A673 (cell line): ENCODE measurements around the gene APOC1. TPM values are rescaled to one million over a fixed set of nuclear protein-coding genes. Genes with fewer than 3 reads are reported as not detected.

Experiments
- BruUV-seq: library from RNA; stranded (reverse); fragments of 400-500 nt; replicated peaks from 2 replicates; lab custom pipeline; 2021; lab: Mats Ljungman, UMichigan
- CTCF ChIA-PET: fragments of 300-600 bp; sonication (Branson Sonifier 250); formaldehyde crosslinking; loops from one replicate; lab custom pipeline; 2022; ENCODE audit warnings: antibody characterized with exemption; lab: Charles Lee
- POLR2A ChIA-PET: fragments of 300-600 bp; sonication (Branson Sonifier 250); formaldehyde crosslinking; loops from one replicate; lab custom pipeline; 2022; ENCODE audit warnings: antibody characterized with exemption; ENCODE audit not compliant: low non-redundant PET; lab: Charles Lee
- DNase-seq: peaks from one replicate; pipeline ENCODE4 v3.0.0-alpha.2; 2015; ENCODE audit warnings: low spot score
- H3K27ac ChIP-seq: fragments of 200-600 bp; sonication (generic); 2 replicates; pipeline ENCODE4 v1.5.1; 2016; ENCODE audit warnings: mixed run types, low read depth, mild to moderate bottlenecking, mixed read lengths, antibody characterized with exemption, low read length; ENCODE audit not compliant: poor library complexity, severe bottlenecking
- H3K27me3 ChIP-seq: fragments of 200-600 bp; sonication (generic); replicated peaks from 2 replicates; pipeline ENCODE4 v1.6.1; 2017; ENCODE audit warnings: mixed run types, low read depth, mild to moderate bottlenecking, mixed read lengths, antibody characterized with exemption, low read length; ENCODE audit not compliant: insufficient read depth, poor library complexity
- H3K36me3 ChIP-seq: fragments of 200-600 bp; sonication (generic); 2 replicates; pipeline ENCODE4 v1.6.1; 2016; ENCODE audit warnings: mixed run types, mild to moderate bottlenecking, mixed read lengths, antibody characterized with exemption, low read length; ENCODE audit not compliant: insufficient read depth, poor library complexity, severe bottlenecking
- H3K4me1 ChIP-seq: fragments of 200-600 bp; sonication (generic); 2 replicates; pipeline ENCODE4 v1.6.1; 2017; ENCODE audit warnings: mixed run types, mild to moderate bottlenecking, mixed read lengths, antibody characterized with exemption, low read length; ENCODE audit not compliant: insufficient read depth, poor library complexity, severe bottlenecking
- H3K4me3 ChIP-seq: fragments of 200-600 bp; sonication (generic); 2 replicates; pipeline ENCODE4 v1.5.1; 2016; ENCODE audit warnings: low read depth, mixed run types, mild to moderate bottlenecking, mixed read lengths, low read length; ENCODE audit not compliant: poor library complexity, severe bottlenecking
- H3K9me3 ChIP-seq: fragments of 200-600 bp; sonication (generic); 2 replicates; pipeline ENCODE4 v1.6.1; 2016; ENCODE audit warnings: mixed run types, low read depth, mild to moderate bottlenecking, mixed read lengths, antibody characterized with exemption, low read length; ENCODE audit not compliant: poor library complexity, severe bottlenecking
- EZH2 ChIP-seq: fragments of 200-600 bp; sonication (generic); IDR thresholded peaks from 2 replicates; pipeline ENCODE4 v1.6.1; 2017; ENCODE audit warnings: borderline replicate concordance, low read depth, mild to moderate bottlenecking, mixed read lengths, antibody characterized with exemption, low read length; ENCODE audit not compliant: poor library complexity, severe bottlenecking
- intact Hi-C: fragments of 100-400 bp; cut with micrococcal nuclease; formaldehyde crosslinking; loops from one replicate; pipeline ENCODE4 v1.10.0; 2022; ENCODE audit not compliant: unreplicated experiment
- total RNA-seq: library from RNA; stranded (reverse); gene quantifications from 2 replicates; pipeline ENCODE4 v1.2.3, GENCODE V29; 2021
- TF ChIP-seq, protein P1 (sequence below): fragments of 300-800, 200-600 bp; sonication (generic); conservative IDR thresholded peaks from 2 replicates; pipeline ENCODE4 v1.5.1; 2017; ENCODE audit warnings: low read depth, mild to moderate bottlenecking, antibody characterized with exemption, low read length, moderate library complexity, mixed read lengths

Gene APOC1
- total RNA-seq, 1 experiment from 2014 or later, result 5.5 TPM

GRCh38 chr19:44947041-44947581 is 32.7 kb downstream of the APOC1 start:
- no peak for TF ChIP-seq EZH2
- TF ChIP-seq, protein P1, sequence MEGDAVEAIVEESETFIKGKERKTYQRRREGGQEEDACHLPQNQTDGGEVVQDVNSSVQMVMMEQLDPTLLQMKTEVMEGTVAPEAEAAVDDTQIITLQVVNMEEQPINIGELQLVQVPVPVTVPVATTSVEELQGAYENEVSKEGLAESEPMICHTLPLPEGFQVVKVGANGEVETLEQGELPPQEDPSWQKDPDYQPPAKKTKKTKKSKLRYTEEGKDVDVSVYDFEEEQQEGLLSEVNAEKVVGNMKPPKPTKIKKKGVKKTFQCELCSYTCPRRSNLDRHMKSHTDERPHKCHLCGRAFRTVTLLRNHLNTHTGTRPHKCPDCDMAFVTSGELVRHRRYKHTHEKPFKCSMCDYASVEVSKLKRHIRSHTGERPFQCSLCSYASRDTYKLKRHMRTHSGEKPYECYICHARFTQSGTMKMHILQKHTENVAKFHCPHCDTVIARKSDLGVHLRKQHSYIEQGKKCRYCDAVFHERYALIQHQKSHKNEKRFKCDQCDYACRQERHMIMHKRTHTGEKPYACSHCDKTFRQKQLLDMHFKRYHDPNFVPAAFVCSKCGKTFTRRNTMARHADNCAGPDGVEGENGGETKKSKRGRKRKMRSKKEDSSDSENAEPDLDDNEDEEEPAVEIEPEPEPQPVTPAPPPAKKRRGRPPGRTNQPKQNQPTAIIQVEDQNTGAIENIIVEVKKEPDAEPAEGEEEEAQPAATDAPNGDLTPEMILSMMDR, result no peak
- H3K36me3 ChIP-seq, result no peaks in the 10 kb centered on the region
- no peak overlapping the region for H3K27ac ChIP-seq
- ChIA-PET CTCF (no interaction called here), POLR2A (no interaction called here)
- no peak for DNase-seq
- no peaks in the 10 kb centered on the region for H3K27me3 ChIP-seq
- no peaks in the 10 kb centered on the region for H3K4me1 ChIP-seq
- intact Hi-C loops, result no loop called here
- no peaks in the 10 kb centered on the region for H3K9me3 ChIP-seq
- no peak overlapping the region for H3K4me3 ChIP-seq
- no TSS peak for BruUV-seq

- Histone ChIP-seq H3K27ac (no peak overlapping the region), H3K9me3 (no peaks in the 10 kb centered on the region), H3K36me3 (no peaks in the 10 kb centered on the region), H3K4me3 (no peak overlapping the region), H3K4me1 (no peaks in the 10 kb centered on the region), H3K27me3 (no peaks in the 10 kb centered on the region)
- POLR2A ChIA-PET, result no interaction called here
- CTCF ChIA-PET, result no interaction called here
- BruUV-seq, result no TSS peak
- intact Hi-C loops, result no loop called here
- TF ChIP-seq, protein P1, result no peak
- TF ChIP-seq EZH2, result no peak
- no peak for DNase-seq
Observed at GRCh38 chr19:44948237-44948636, 33.8 kb downstream of the APOC1 start.

- POLR2A ChIA-PET, result no interaction called here
- CTCF ChIA-PET, result no interaction called here
- DNase-seq, result no peak
- Histone ChIP-seq H3K4me3 (no peak overlapping the region), H3K27ac (no peak overlapping the region), H3K9me3 (no peaks in the 10 kb centered on the region), H3K36me3 (no peaks in the 10 kb centered on the region), H3K4me1 (peaks cover 2% of the 10 kb centered on the region), H3K27me3 (no peaks in the 10 kb centered on the region)
- TF ChIP-seq EZH2, result no peak
- TF ChIP-seq, protein P1, result no peak
- intact Hi-C loops, result no loop called here
- BruUV-seq, result no TSS peak
Observed at GRCh38 chr19:44948763-44949374, 34.5 kb downstream of the APOC1 start.
